CD4-positive, alpha-beta T cell treated with Interleukin-1 beta for 1 hour (primary cell): ENCODE measurements around the gene LDLRAD3.

Source experiments
- DNase-seq, 2 donors: peaks; one replicate each; pipeline ENCODE4 v3.0.0-alpha.2; 2020 to 2022

LDLRAD3 gene

GRCh38 chr11:36109850-36110606 is 166.2 kb downstream of the LDLRAD3 start:
- DNase-seq, result no peak

GRCh38 chr11:36110668-36111410 is 167.0 kb downstream of the LDLRAD3 start:
- no peak for DNase-seq

- DNase-seq, result no peak
These were observed 170.2 kb downstream of the LDLRAD3 start for GRCh38 chr11:36114095-36114494.

DNA sequence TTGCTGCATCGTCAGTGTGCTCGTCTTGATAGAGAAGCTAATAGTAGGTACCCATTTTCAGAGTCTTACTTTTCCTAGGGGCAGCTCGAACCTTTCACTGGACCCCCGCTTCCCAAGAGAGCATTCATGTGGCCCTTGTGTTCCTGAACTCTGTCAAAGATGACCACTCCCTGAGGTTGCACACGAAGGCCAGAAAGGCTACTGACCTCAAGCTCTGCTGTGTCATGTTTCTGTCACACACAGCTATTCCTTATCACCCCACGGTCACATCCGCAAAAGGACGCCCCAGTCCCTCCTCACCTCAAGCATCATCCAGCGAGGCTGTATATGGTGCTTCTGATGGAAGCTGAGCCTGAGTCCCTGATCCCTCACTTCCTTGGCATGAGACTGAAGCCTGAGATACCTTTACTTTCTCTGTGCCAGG is 171.5 kb downstream of the LDLRAD3 start:
- no peak for DNase-seq

DNA sequence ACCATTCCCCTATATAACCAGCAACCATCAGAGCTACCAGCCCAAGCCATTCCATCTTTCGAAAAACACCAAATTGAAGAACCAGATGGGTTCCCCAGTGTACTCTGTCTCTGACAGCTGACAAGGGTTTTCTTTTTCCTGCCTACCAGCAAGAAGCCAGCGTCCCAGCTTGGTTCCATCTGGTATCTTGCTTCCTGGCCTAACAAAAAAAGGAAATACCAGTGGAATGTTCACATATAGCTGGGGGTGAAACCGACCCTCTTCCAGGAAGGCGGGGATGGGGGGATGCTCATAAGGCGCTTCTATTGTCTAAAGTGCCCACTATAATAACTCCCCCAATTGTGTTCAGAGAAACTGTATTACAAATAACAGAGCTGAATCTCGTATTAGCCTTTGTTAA is 172.3 kb downstream of the LDLRAD3 start:
- DNase-seq, result no peak

DNA sequence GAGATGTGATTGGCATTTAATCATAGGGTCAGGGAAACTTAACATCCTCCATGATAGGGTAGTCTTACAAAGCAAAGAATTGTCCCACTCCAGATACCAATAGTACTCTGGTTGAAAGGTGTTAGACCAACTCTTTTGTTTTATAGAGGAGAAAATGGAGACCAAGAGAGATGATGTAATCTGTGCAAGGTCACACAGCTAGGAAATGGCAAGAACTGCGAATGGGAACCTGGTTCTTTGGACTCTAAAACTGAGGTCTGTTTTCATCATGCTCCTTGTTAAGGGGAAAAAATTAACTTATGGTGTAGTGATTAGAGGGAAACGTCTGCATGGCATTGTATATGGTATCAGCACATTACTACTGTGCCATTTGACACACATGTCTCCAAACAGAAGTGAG is 174.2 kb downstream of the LDLRAD3 start:
- no peak for DNase-seq

DNA sequence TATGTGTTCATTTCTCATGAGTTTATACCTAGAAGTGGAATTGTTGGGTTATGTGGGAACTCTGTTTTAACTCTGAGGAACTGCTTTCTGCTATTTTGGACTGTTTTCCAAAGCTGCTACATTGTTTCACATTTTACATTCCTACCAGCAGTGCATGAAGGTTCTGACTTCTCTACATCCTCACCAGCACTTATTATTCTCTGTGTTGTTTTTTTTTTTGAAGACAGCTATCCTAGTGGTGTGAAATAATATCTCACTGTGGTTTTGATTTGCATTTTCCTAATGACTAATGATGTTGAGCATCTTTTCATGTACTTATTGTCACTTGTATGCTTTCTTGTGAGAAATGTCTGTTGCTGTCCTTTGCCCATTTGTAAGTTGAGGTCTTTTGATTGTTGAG is 175.4 kb downstream of the LDLRAD3 start:
- no peak for DNase-seq

DNA sequence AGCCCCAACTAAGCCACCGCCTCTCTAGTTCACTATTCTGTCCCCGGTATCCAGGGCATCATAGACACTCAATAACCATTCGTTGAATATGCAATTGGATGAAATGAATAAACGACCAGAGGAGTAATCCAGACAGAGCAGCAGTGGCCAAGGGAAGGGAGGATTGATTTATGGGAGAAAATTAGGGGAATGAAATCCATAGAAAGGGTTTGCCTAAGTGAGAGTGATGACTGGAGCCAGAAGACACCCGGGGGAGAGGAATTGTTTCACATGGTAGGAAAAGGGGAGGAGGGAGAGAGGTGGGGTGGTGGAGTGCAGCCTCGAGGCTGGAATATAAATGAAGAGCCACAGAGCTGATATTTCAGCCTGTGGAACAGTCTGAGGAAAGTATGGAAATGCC is 177.2 kb downstream of the LDLRAD3 start:
- no peak for DNase-seq

GRCh38 chr11:36122671-36123070 is 178.8 kb downstream of the LDLRAD3 start:
- no peak for DNase-seq

DNA sequence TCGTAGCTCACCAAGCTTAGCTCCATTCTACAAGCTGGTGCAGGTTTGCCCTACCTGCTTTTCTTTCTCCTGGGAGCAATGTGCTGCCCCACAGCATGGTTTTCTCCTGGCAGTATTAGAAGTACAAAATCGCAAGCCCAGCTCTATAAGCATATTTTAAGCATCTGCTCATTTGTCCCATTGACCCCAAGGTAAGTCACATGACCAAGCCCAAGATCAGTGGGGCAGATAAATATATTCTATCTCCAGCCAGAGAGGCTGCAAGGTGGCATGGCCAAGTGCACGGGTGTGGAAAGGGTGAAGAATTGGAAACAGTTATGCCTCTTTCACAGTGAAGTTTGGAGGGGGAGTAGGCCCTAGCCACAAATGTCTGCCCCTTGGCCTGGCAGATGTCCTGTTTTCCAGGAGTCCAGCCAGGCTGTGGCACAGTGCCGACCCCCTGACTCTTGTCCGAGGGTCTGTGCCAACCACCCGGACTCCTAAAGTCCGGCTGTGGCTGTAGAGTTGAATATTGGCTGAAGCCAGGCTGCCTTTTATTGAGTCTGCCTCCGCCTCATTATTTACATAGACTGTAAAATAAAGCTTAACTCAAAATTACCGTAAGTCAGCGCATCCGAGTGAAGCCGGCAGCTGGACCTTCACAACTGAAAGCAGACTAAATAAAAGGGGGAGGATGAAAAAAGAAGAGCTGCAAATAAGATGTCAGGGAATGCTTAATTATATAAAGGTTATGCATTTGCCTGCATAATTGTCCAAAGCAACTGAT is 179.7 kb downstream of the LDLRAD3 start:
- DNase-seq, result no peak

DNA sequence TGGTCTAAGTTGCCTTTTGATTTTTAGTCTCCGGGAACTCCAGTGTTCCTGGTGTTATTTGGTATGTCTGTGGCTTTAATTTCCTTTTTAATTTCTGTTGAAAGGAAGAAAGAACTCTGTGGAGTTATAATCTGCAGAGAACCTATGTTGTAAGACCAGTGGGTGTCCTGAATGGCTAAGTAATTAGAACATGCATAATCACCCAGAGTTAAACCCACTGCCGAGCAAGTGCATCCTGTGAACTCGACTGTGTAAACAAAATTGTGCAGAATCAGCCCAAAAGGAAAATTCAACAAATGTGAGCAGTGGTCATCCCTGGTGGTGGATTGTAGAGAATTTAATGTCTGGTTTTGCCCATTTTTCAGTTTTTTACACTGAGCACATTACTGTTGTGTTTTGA is 182.8 kb downstream of the LDLRAD3 start:
- DNase-seq, result no peak

DNA sequence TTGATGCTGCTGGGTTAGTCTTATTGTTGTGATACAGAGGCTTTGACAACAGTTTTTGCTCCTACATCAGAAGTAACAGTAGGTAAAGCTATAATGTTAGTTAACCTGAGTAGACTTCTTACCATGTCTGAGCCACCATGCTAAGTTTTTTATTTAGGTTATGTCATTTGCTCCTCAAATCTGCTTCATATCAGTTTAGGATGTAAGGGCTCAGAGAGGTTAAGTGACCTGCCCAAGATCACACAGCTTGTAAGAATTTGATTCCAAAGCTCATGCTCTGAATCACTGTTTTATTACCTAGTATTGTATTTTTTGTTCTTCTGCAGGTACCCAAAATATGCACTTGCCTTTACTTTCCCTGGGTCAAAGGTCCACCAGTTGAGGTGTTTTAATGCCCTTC is 183.7 kb downstream of the LDLRAD3 start:
- no peak for DNase-seq

GRCh38 chr11:36129955-36130354 is 186.1 kb downstream of the LDLRAD3 start:
- no peak for DNase-seq

- DNase-seq, result no peak
These were observed 186.5 kb downstream of the LDLRAD3 start for GRCh38 chr11:36130401-36130800.

- no peak for DNase-seq
These were observed 188.0 kb downstream of the LDLRAD3 start for GRCh38 chr11:36131721-36132397.

- DNase-seq, result no peak
These were observed 189.1 kb downstream of the LDLRAD3 start for GRCh38 chr11:36132940-36133339.

GRCh38 chr11:36135076-36135475 is 191.2 kb downstream of the LDLRAD3 start:
- no peak for DNase-seq

DNA sequence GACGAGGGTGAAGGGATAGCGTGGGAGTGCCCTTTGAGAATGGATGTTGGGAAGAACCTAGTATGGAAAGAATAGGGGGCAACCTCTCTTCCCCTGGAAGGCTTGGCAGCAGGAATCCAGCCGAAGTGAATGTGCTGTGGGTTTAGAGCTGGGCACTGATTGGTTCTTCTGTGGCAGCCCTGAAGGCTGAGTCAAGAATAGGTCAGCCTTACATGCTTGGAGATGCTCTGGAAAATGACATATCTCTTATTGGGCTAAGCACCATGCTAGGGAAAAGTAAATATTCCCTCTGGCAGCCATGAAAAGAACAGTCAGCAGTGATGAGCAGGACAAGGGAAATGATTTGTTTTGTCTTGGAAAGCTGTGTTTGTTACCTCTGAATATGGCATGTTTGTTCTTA is 195.9 kb downstream of the LDLRAD3 start:
- no peak for DNase-seq

GRCh38 chr11:36141196-36141953 is 197.5 kb downstream of the LDLRAD3 start:
- DNase-seq, result no peak

- DNase-seq, result no peak
These were observed 198.1 kb downstream of the LDLRAD3 start for GRCh38 chr11:36141956-36142355.

- no peak for DNase-seq
These were observed 198.6 kb downstream of the LDLRAD3 start for GRCh38 chr11:36142439-36142838.

DNA sequence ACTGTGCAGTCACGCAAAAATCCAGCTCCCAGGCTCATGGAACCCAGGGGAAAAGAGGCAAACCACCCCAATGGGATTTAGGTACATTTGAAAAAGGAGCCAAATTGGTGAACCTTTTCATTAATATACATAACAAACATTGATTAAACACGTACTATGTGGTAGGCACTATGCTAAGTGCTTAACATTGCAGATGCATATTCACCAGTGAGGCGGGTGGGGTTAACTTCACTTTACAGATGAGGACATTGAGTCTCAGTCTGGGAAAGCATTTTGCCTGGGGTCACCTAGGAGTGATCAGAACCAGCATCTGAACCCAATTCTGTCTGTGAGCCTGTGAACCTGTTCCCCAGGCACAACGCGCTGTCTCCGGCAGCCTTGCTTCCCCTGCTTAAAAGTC is 199.0 kb downstream of the LDLRAD3 start:
- no peak for DNase-seq
